HEK293 (cell line): ENCODE data around the gene TTC16.

Experiments
- BCL11B ChIP-seq: fragments of 450-650 bp; formaldehyde crosslinking; IDR thresholded peaks from 2 replicates; pipeline ENCODE4 v1.5.1; 2016; ENCODE audit warnings: low read depth, missing biosample characterization, missing genetic modification characterization
- CTCF ChIP-seq: fragments of 450-650 bp; formaldehyde crosslinking; IDR thresholded peaks from 2 replicates; pipeline ENCODE4 v1.5.1; 2016; ENCODE audit warnings: missing biosample characterization, missing genetic modification characterization
- GLIS2 ChIP-seq: fragments of 450-650 bp; formaldehyde crosslinking; IDR thresholded peaks from 2 replicates; pipeline ENCODE4 v1.5.1; 2016; ENCODE audit warnings: missing biosample characterization, missing genetic modification characterization
- KLF1 ChIP-seq: fragments of 450-650 bp; formaldehyde crosslinking; IDR thresholded peaks from 2 replicates; pipeline ENCODE4 v1.5.1; 2016; ENCODE audit warnings: missing biosample characterization, missing genetic modification characterization
- KLF10 ChIP-seq: fragments of 450-650 bp; IDR thresholded peaks from 2 replicates; pipeline ENCODE4 v1.5.1; 2018; ENCODE audit warnings: missing biosample characterization, mild to moderate bottlenecking, missing genetic modification characterization
- KLF8 ChIP-seq: fragments of 450-650 bp; formaldehyde crosslinking; IDR thresholded peaks from 2 replicates; pipeline ENCODE4 v1.5.1; 2016; ENCODE audit warnings: missing biosample characterization, missing genetic modification characterization
- OSR2 ChIP-seq: fragments of 450-650 bp; formaldehyde crosslinking; IDR thresholded peaks from 2 replicates; pipeline ENCODE4 v1.5.1; 2016; ENCODE audit warnings: missing biosample characterization, missing genetic modification characterization
- RBAK ChIP-seq: fragments of 450-650 bp; formaldehyde crosslinking; IDR thresholded peaks from 2 replicates; pipeline ENCODE4 v1.5.1; 2016; ENCODE audit warnings: missing biosample characterization, missing genetic modification characterization
- SCRT1 ChIP-seq: fragments of 450-650 bp; formaldehyde crosslinking; IDR thresholded peaks from 2 replicates; pipeline ENCODE4 v1.5.1; 2016; ENCODE audit warnings: missing biosample characterization, missing genetic modification characterization, borderline replicate concordance
- SP2 ChIP-seq: fragments of 450-650 bp; formaldehyde crosslinking; IDR thresholded peaks from 2 replicates; pipeline ENCODE4 v1.5.1; 2016; ENCODE audit warnings: missing biosample characterization, missing genetic modification characterization
- SP3 ChIP-seq: fragments of 450-650 bp; formaldehyde crosslinking; IDR thresholded peaks from 2 replicates; pipeline ENCODE4 v1.5.1; 2016; ENCODE audit warnings: missing biosample characterization, missing genetic modification characterization
- SP7 ChIP-seq: fragments of 450-650 bp; formaldehyde crosslinking; IDR thresholded peaks from 2 replicates; pipeline ENCODE4 v1.5.1; 2016; ENCODE audit warnings: missing biosample characterization, missing genetic modification characterization
- YY1 ChIP-seq: fragments of 450-650 bp; formaldehyde crosslinking; IDR thresholded peaks from 2 replicates; pipeline ENCODE4 v1.5.1; 2018; ENCODE audit warnings: missing biosample characterization, missing genetic modification characterization
- ZBTB10 ChIP-seq: fragments of 450-650 bp; formaldehyde crosslinking; IDR thresholded peaks from 2 replicates; pipeline ENCODE4 v1.5.1; 2016; ENCODE audit warnings: missing biosample characterization, missing genetic modification characterization
- ZBTB26 ChIP-seq: fragments of 450-650 bp; formaldehyde crosslinking; optimal IDR thresholded peaks from 2 replicates; pipeline ENCODE3; 2016; ENCODE audit warnings: missing biosample characterization, mild to moderate bottlenecking, missing genetic modification characterization
- ZBTB7A ChIP-seq: fragments of 450-650 bp; formaldehyde crosslinking; IDR thresholded peaks from 2 replicates; pipeline ENCODE4 v1.5.1; 2016; ENCODE audit warnings: low read depth, missing biosample characterization, missing genetic modification characterization
- ZEB2 ChIP-seq: fragments of 450-650 bp; formaldehyde crosslinking; IDR thresholded peaks from 2 replicates; pipeline ENCODE4 v1.5.1; 2016; ENCODE audit warnings: missing biosample characterization, missing genetic modification characterization
- ZNF148 ChIP-seq: fragments of 450-650 bp; formaldehyde crosslinking; IDR thresholded peaks from 2 replicates; pipeline ENCODE4 v1.5.0; 2017; ENCODE audit warnings: missing biosample characterization, missing genetic modification characterization, borderline replicate concordance
- ZNF175 ChIP-seq: fragments of 450-650 bp; formaldehyde crosslinking; IDR thresholded peaks from 2 replicates; pipeline ENCODE4 v1.5.1; 2016; ENCODE audit warnings: missing biosample characterization, missing genetic modification characterization
- ZNF266 ChIP-seq: fragments of 450-650 bp; formaldehyde crosslinking; IDR thresholded peaks from 2 replicates; pipeline ENCODE4 v1.5.1; 2016; ENCODE audit warnings: missing biosample characterization, missing genetic modification characterization, low read depth
- ZNF274 ChIP-seq, 2 experiments: fragments of 200-500 bp in 1 of 2; fragments of 450-650 bp in 1 of 2; sonication (Bioruptor generic) in 1 of 2; formaldehyde crosslinking in 1 of 2; IDR thresholded peaks; 2 replicates each; pipeline versions ENCODE4 v1.5.1 to v1.6.1; 2014 to 2016; ENCODE audit warnings: borderline replicate concordance in 1 of 2, inconsistent platforms in 1 of 2, low read length in 1 of 2, missing biosample characterization in 1 of 2, missing genetic modification characterization in 1 of 2
- ZNF341 ChIP-seq: fragments of 450-650 bp; formaldehyde crosslinking; IDR thresholded peaks from 2 replicates; pipeline ENCODE4; 2016; ENCODE audit warnings: low read depth, missing biosample characterization, missing genetic modification characterization
- ZNF48 ChIP-seq: fragments of 450-650 bp; formaldehyde crosslinking; IDR thresholded peaks from 2 replicates; pipeline ENCODE4 v1.5.1; 2016; ENCODE audit warnings: missing biosample characterization, missing genetic modification characterization
- ZNF560 ChIP-seq: fragments of 450-650 bp; formaldehyde crosslinking; IDR thresholded peaks from 2 replicates; pipeline ENCODE4 v1.5.1; 2017; ENCODE audit warnings: missing biosample characterization, missing genetic modification characterization, borderline replicate concordance
- ZNF571 ChIP-seq: fragments of 450-650 bp; formaldehyde crosslinking; IDR thresholded peaks from 2 replicates; pipeline ENCODE4 v1.5.0; 2017; ENCODE audit warnings: missing biosample characterization, missing genetic modification characterization
- ZNF600 ChIP-seq: fragments of 450-650 bp; formaldehyde crosslinking; IDR thresholded peaks from 2 replicates; pipeline ENCODE4 v1.5.1; 2016; ENCODE audit warnings: missing biosample characterization, missing genetic modification characterization
- ZNF623 ChIP-seq: fragments of 450-650 bp; formaldehyde crosslinking; IDR thresholded peaks from 2 replicates; pipeline ENCODE4 v1.5.1; 2016; ENCODE audit warnings: missing biosample characterization, missing genetic modification characterization
- ZNF645 ChIP-seq: fragments of 450-650 bp; formaldehyde crosslinking; IDR thresholded peaks from 2 replicates; pipeline ENCODE4; 2016; ENCODE audit warnings: missing biosample characterization, missing genetic modification characterization
- ZNF658 ChIP-seq: fragments of 450-650 bp; formaldehyde crosslinking; IDR thresholded peaks from 2 replicates; pipeline ENCODE4; 2016; ENCODE audit warnings: missing biosample characterization, missing genetic modification characterization
- ZNF768 ChIP-seq: fragments of 450-650 bp; formaldehyde crosslinking; IDR thresholded peaks from 2 replicates; pipeline ENCODE4 v1.5.1; 2018; ENCODE audit warnings: missing biosample characterization, mild to moderate bottlenecking, missing genetic modification characterization
- ZNF791 ChIP-seq: fragments of 450-650 bp; formaldehyde crosslinking; IDR thresholded peaks from 2 replicates; pipeline ENCODE4 v1.5.1; 2016; ENCODE audit warnings: missing biosample characterization, missing genetic modification characterization

Gene TTC16

GRCh38 chr9:127754099-127755060, 38.5 kb downstream of the TTC16 start (continued):
- TF ChIP-seq SP2 (tag by site-specific recombination) (peak; percentile 86), ZNF623 (tag by site-specific recombination) (no peak), ZBTB26 (tag by site-specific recombination) (peak; percentile 70), CTCF (tag by site-specific recombination) (no peak), SP3 (tag by site-specific recombination) (peak; percentile 77), ZNF560 (tag by site-specific recombination) (no peak), ZNF645 (tag by site-specific recombination) (no peak), SCRT1 (tag by site-specific recombination) (no peak), ZNF768 (tag by site-specific recombination) (no peak), ZBTB10 (peak; percentile 39), BCL11B (tag by site-specific recombination) (no peak), OSR2 (tag by site-specific recombination) (no peak), ZNF341 (tag by site-specific recombination) (peak; percentile 46; the same call in 1 of the 2 replicates), ZNF266 (tag by site-specific recombination) (no peak), RBAK (tag by site-specific recombination) (no peak), ZNF148 (tag by site-specific recombination) (no peak), ZNF791 (tag by site-specific recombination) (no peak), ZNF571 (tag by site-specific recombination) (no peak), ZNF658 (no peak), KLF8 (peak; percentile 70), KLF10 (tag by site-specific recombination) (0 out of 2 replicates have a peak, but pooled peaks have one; percentile 13), YY1 (tag by site-specific recombination) (no peak), GLIS2 (peak; percentile 85), ZEB2 (tag by site-specific recombination) (peak; percentile 56; the same call in 1 of the 2 replicates), ZBTB7A (tag by site-specific recombination) (peak; percentile 80), ZNF274 (IDR thresholded peaks at IDR 0.05; ENCODE audit: low read length) (no peak), ZNF274 (tag by site-specific recombination; IDR thresholded peaks at IDR 0.05; ENCODE audit: borderline replicate concordance) (no peak), ZNF48 (no peak), KLF1 (tag by site-specific recombination) (peak; percentile 54; the same call in 1 of the 2 replicates), SP7 (tag by site-specific recombination) (0 out of 2 replicates have a peak, but pooled peaks have one; percentile 26), ZNF175 (no peak), ZNF600 (tag by site-specific recombination) (0 out of 2 replicates have a peak, but pooled peaks have one; percentile 32)
